GF-D8 (cell line): ENCODE measurements around the gene YTHDC2.

Experiments
- DNase-seq: peaks from one replicate; lab custom pipeline; 2025; lab: John Stamatoyannopoulos, UW

The YTHDC2 gene

DNA sequence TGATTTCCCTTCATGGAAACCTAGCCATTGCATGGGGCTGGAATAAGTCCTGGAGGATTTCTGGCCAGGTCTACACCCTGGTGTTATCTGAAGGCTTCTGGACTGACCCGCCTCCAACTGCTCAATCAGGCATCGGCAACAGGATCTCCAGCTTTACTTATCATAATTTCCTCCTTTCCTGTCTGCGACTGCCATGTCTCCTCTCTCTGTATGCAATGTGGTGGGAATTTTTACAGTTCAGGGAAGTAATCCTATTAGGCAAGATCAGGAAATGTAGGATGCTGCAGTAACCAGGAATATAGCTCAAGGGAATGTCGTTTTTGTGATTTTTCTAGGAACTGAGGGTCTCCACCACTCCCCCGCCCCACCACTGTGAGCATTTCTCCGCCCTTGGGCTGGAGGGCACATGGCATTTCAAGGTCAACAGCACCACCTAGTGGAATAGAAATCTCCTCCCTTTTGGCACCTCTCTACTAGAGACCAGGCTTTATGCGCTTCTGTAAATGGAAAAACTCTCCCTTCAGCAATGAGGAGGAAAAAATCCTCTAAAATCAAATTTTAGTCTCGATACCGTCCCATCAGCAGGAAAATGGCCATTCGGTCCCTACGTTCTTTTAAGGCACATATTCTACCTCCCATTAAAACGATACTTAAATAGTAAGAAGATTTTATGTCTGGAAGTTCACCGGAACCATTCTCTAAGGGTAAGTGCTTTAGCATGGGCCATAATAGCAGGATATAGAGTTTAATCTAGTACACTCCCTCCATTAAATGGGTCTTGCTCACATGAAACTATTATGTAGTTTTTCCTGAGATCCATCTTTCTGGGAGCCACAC, 93.0 kb downstream of the YTHDC2 start:
- DNase-seq = no peak

GRCh38 chr5:113607361-113607760, 93.9 kb downstream of the YTHDC2 start:
- no peak for DNase-seq

GRCh38 chr5:113608113-113608596, 94.7 kb downstream of the YTHDC2 start:
- DNase-seq = no peak

DNA sequence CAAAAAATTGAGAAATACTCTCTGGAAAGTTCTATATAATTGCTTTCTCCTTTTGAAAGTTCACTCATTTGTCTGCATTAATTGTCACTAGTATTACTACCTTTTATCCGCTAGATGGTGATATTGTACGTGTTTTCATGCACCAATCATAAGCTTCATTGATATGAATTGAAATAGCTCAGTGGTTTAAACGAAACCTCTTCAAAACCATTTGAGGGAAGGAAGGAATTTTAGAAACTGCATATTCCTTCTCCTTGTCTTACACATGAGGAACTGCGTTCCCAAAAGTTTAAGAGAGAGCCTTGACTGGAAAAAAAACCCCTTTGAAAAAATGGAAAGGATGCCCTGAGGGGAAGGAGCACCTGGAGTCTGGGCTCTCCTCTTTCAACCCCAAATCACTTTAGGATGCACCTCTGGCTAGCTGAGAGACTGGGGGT, 98.6 kb downstream of the YTHDC2 start:
- DNase-seq = no peak

DNA sequence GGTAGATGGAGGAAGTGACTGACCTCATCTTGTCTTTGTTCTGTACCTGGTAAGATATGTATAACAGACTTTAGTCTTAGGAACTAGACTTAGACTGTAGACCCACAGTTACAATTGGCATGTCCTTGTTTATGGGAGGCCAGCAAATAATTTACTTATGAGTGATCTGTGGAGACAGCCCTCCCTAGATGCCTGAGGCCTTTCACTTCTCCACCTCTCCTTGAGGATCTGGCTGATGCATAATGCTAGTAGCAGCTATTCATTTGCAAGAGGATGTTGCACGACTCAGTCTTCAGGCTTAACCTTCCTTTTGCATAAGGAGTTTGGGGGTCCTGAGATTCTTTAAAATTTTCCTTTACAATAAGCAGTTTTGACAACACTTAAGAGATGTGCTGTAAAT, 100.7 kb downstream of the YTHDC2 start:
- no peak for DNase-seq

DNA sequence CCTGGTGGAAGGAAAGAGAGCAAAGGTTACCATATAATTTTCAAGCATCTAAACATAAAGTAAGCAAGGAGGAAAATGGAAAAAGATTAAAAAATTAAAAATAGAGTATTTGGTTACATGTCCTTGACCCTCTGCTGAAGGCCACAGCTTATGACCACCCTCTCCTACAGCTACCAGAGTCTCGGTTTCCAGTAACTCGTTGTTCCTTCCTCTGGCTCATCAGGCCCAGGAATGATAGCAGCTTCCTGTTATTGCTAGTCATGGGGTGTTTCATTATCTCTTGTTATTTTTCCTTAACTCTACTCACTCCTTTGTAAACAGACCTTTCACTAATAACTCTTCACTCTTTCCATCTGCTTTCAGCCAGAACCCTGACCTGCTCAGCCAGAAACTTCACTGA, 102.2 kb downstream of the YTHDC2 start:
- DNase-seq = no peak

DNA sequence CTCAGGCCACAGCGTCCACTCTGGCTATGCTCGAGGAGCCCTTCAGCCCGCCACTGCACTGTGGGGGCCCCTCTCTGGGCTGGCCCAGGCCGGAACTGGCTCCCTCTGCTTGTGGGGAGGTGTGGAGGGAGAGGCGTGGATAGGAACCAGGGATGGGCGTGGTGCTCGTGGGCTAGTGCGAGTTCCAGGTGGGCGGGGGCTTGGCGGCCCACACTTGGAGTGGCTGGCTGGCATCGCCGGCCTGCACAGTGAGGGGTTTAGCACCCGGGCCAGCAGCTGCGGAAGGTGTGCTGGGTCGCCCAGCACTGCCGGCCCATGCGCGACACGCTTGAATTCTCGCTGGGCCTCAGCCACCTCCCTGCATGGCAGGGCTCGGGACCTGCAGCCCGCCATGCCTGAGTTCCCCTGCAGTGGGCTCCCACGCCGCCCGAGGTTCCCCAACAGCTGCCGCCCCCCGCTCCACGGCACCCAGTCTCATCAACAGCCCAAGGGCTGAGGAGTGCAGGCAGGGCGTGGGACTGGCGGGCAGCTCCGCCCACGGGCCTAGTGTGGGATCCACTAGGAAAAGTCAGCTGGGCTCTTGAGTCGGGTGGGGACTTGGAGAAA, 103.8 kb downstream of the YTHDC2 start:
- DNase-seq = no peak

GRCh38 chr5:113632996-113633395, 119.5 kb downstream of the YTHDC2 start:
- DNase-seq = no peak

GRCh38 chr5:113634957-113635356, 121.5 kb downstream of the YTHDC2 start:
- no peak for DNase-seq

GRCh38 chr5:113641715-113642114, 128.2 kb downstream of the YTHDC2 start:
- no peak for DNase-seq
